Upper lobe of right lung (tissue), 1 donor: Measurements from ENCODE around the gene KIF11. TPM values are rescaled to one million over a fixed set of nuclear protein-coding genes. Genes with fewer than 3 reads are reported as not detected.

Experiments used
- ATAC-seq: fragments of 200-7000 bp; cut with Tn5 transposase; one replicate; pipeline ENCODE4 v1.9.1; 2020; ENCODE audit warnings: mild to moderate bottlenecking, moderate library complexity
- DNase-seq: peaks from one replicate; pipeline ENCODE4 v3.0.0-alpha.2; 2020
- H3K27ac ChIP-seq: fragments of 200-600 bp; one replicate; pipeline ENCODE4 v1.8.0; 2022
- H3K27me3 ChIP-seq: fragments of 200-600 bp; one replicate; pipeline ENCODE4 v1.8.0; 2022; ENCODE audit warnings: mild to moderate bottlenecking
- H3K36me3 ChIP-seq: fragments of 200-600 bp; one replicate; pipeline ENCODE4 v1.8.0; 2022
- H3K4me1 ChIP-seq: fragments of 200-600 bp; one replicate; pipeline ENCODE4 v1.8.0; 2022
- H3K4me3 ChIP-seq: fragments of 200-600 bp; one replicate; pipeline ENCODE4 v1.8.0; 2022; ENCODE audit warnings: mild to moderate bottlenecking
- H3K9me3 ChIP-seq: fragments of 200-600 bp; one replicate; pipeline ENCODE4 v1.8.0; 2022
- CTCF ChIP-seq: fragments of 200-600 bp; IDR thresholded peaks from one replicate; pipeline ENCODE4 v1.8.0; 2022; ENCODE audit warnings: antibody characterized with exemption
- intact Hi-C: fragments of 100-400 bp; cut with DNase I; formaldehyde crosslinking; loops from one replicate; pipeline ENCODE4 v1.11.0; 2022
- total RNA-seq: library from RNA; stranded (reverse); fragmentation: NEBNext Ultra II Directional; extraction: Animal tissue kit (Norgen Biotek cat#: 25700); gene quantifications from one replicate; pipeline ENCODE4 v1.2.1, GENCODE V29; 2021
- donor health status: DM: no; HTN: yes; CAD: no; lungs with severe emphysema.

Gene KIF11
- total RNA-seq, 1 donor from 2014 or later, result 0.93 TPM

- H3K4me3 ChIP-seq, result no peak overlapping the region
- no peaks in the 10 kb centered on the region for H3K9me3 ChIP-seq
- TF ChIP-seq CTCF, result no peak
- no peak overlapping the region for H3K27ac ChIP-seq
- no peaks in the 10 kb centered on the region for H3K36me3 ChIP-seq
- no peaks in the 10 kb centered on the region for H3K27me3 ChIP-seq
- peaks cover 8% of the 10 kb centered on the region for H3K4me1 ChIP-seq
- intact Hi-C loops, result no loop called here
- ATAC-seq (no peak), DNase-seq (no peak)
These were observed 2.6 kb downstream of the KIF11 start for GRCh38 chr10:92595505-92595904.

GRCh38 chr10:92598321-92598720 lies 5.4 kb downstream of the KIF11 start:
- Histone ChIP-seq H3K27me3 (no peaks in the 10 kb centered on the region), H3K4me3 (no peak overlapping the region), H3K9me3 (no peaks in the 10 kb centered on the region), H3K36me3 (no peaks in the 10 kb centered on the region), H3K4me1 (peaks cover 7% of the 10 kb centered on the region), H3K27ac (no peak overlapping the region)
- DNase-seq (no peak), ATAC-seq (no peak)
- no peak for TF ChIP-seq CTCF
- intact Hi-C loops, result no loop called here

DNA sequence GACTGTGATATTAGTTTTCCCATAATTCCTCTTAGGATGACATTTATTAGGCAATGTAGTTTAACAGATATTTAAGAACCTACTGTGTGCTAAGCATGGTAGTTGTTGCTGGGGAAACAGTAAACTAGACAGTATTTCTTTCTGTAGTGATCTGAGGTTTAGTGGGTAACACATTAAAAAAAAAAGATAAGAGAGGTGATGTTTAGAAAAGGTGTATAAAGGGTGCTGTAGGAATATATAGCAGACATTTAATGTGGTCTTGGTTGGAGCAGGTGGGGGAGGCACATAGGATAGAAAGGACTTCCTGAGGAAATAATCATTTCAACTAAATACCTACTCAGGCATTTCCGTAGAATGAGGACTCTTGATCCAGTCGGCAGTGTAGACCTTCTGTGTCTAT lies 11.9 kb downstream of the KIF11 start:
- H3K4me3 ChIP-seq, result no peak overlapping the region
- TF ChIP-seq CTCF, result no peak
- H3K27me3 ChIP-seq, result no peaks in the 10 kb centered on the region
- DNase-seq (no peak), ATAC-seq (no peak)
- H3K4me1 ChIP-seq, result no peaks in the 10 kb centered on the region
- H3K9me3 ChIP-seq, result no peaks in the 10 kb centered on the region
- intact Hi-C loops, result no loop called here
- no peaks in the 10 kb centered on the region for H3K36me3 ChIP-seq
- H3K27ac ChIP-seq, result no peak overlapping the region

DNA sequence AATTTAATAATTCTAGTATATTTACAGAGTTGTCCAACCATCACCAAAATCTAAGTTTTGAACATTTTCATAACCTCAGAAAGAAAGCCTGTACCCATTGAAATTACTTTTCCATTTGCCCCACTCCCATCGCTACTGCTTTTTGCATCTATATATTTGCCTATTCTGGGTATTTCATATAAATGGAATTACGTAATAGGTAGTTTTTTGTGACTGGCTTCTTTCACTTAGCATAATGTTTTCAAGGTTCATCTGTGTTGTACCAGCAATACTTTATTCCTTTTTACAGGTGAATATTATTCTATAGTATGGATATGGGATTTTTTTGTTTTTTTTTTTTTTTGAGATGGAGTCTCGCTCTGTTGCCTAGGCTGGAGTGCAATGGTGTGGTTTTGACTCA lies 22.6 kb downstream of the KIF11 start:
- no peak for ATAC-seq
- H3K4me1 ChIP-seq, result no peaks in the 10 kb centered on the region
- no peaks in the 10 kb centered on the region for H3K36me3 ChIP-seq
- no peaks in the 10 kb centered on the region for H3K9me3 ChIP-seq
- no peak overlapping the region for H3K4me3 ChIP-seq
- no peak for TF ChIP-seq CTCF
- intact Hi-C loops, result no loop called here
- H3K27me3 ChIP-seq, result no peaks in the 10 kb centered on the region
- no peak overlapping the region for H3K27ac ChIP-seq
- DNase-seq, result no peak

- intact Hi-C loops, result no loop called here
These were observed 26.4 kb downstream of the KIF11 start for GRCh38 chr10:92619368-92619767.

More at GRCh38 chr10:92619368-92619767, 26.4 kb downstream of the KIF11 start:
- ATAC-seq (no peak), DNase-seq (no peak)
- Histone ChIP-seq H3K9me3 (no peaks in the 10 kb centered on the region), H3K36me3 (no peaks in the 10 kb centered on the region), H3K27ac (no peak overlapping the region), H3K4me3 (no peak overlapping the region), H3K4me1 (no peaks in the 10 kb centered on the region), H3K27me3 (no peaks in the 10 kb centered on the region)
- TF ChIP-seq CTCF, result no peak
